AG04449 (cell line): ENCODE measurements around the gene PLA2G12B.

Experiments
- CTCF ChIA-PET: fragments of 350-600 bp; formaldehyde crosslinking; extraction: SDS; loops from one replicate; lab custom pipeline; 2021; ENCODE audit warnings: antibody characterized with exemption; lab: Yijun Ruan, JAX
- POLR2A ChIA-PET: fragments of 400-600, 350-600 bp; formaldehyde crosslinking; extraction: SDS; loops from one replicate; lab custom pipeline; 2020; ENCODE audit warnings: antibody characterized with exemption, inconsistent platforms; lab: Yijun Ruan, JAX
- DNase-seq: peaks from one replicate; pipeline ENCODE4 v3.0.0-alpha.2; 2010; ENCODE audit warnings: low read depth, low spot score
- H3K4me3 ChIP-seq: 2 replicates; pipeline ENCODE4 v1.5.1; 2011; ENCODE audit warnings: low read depth, mild to moderate bottlenecking, control low read depth, low read length
- CTCF ChIP-seq: IDR thresholded peaks from one replicate; pipeline ENCODE4 v1.5.1; 2011; ENCODE audit warnings: mild to moderate bottlenecking, moderate library complexity, low read length, control low read depth, inconsistent platforms; ENCODE audit not compliant: insufficient read depth; ENCODE audit errors: missing control alignments

The PLA2G12B gene

DNA sequence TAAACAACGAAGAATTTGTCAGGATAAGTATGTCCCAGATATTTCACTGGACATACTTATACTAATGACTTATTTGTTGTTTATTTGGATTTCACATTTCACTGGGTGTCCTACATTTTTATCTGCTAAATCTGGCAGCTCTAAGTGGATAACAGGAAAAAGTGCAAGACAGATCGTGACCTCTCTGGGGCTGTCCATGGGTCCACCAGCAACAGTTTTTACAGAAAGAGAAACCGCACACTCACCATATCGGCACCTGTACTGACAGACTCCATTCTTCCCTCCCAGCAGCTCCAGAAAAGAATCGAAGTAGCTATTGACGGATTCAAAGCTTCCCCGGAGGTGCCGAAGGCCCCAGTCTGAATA, 393 bp downstream of the PLA2G12B start:
- POLR2A ChIA-PET, result no interaction called here

DNA sequence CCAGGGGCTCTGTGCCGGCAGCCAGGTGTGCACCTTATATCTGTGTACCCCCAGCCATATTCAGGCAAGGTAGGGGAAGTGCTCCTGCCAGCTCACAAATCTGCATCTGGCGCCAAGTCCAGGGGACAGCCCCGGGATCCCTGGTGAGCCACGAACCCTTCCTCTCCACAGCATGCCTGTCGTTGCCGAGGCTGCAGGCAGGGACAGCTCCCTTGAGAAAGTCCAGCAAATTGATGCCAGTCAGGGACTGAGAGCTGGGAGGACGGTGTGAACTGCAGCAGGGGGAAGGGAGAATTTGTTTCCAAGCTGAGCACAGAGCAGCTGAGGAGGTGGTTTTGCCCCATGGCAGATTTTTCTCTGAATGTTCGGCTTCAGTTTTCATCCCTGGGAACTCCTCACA, 919 bp downstream of the PLA2G12B start:
- DNase-seq, result no peak
- CTCF ChIA-PET, result no interaction called here
- no peak for TF ChIP-seq CTCF
- no peak overlapping the region for H3K4me3 ChIP-seq
- POLR2A ChIA-PET, result no interaction called here

More for the DNA sequence above, 393 bp downstream of the PLA2G12B start:
- DNase-seq, result no peak
- H3K4me3 ChIP-seq, result no peak overlapping the region
- no peak for TF ChIP-seq CTCF
- CTCF ChIA-PET, result no interaction called here

GRCh38 chr10:72952642-72953158, 1.9 kb downstream of the PLA2G12B start:
- H3K4me3 ChIP-seq, result no peak overlapping the region
- ChIA-PET CTCF (no interaction called here), POLR2A (no interaction called here)
- DNase-seq, result no peak
- TF ChIP-seq CTCF, result no peak

DNA sequence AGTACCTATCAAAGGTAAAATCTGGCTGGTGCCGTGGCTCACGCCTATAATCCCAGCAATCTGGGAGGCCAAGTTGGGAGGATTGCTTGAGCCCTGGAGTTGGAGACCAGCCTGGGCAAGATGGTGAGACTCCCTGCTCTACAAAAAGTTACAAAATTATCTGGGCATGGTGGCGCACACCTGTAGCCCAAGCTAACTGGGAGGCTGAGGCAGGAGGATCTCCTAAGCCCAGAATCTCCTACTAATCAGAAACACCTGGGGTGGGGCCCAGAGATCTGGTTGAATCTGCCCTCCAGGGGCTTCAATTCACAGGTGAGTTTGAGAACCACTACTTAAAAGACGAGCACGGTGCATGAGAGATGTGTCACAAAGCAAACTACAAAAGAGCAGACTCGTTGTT, 2.4 kb downstream of the PLA2G12B start:
- DNase-seq, result no peak
- POLR2A ChIA-PET, result no interaction called here
- CTCF ChIA-PET, result no interaction called here
- no peak for TF ChIP-seq CTCF
- no peak overlapping the region for H3K4me3 ChIP-seq

GRCh38 chr10:72951760-72952159, 2.8 kb downstream of the PLA2G12B start:
- no peak for TF ChIP-seq CTCF
- no peak overlapping the region for H3K4me3 ChIP-seq
- POLR2A ChIA-PET, result no interaction called here
- CTCF ChIA-PET, result no interaction called here
- DNase-seq, result no peak

DNA sequence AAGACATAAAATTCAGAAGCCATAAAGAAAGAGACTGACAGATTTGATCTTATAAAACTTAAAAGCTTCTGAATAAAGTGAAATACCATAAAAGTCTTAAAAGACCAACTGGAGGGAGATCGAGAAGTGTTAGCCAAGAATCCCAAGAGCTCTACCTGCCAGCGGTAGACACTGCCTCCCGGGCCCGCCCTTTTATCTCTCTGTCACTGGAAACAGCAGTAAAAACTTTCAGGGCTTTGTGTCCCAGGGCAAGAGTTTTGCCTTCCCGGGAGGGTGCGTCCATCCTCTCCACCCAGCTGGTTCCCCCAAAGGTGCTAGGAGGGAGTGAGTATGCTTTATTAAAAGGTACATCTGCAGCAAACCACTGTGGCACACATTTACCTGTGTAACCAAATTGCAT, 5.8 kb downstream of the PLA2G12B start:
- DNase-seq, result no peak
- ChIA-PET POLR2A (interaction anchor here (0.6 kb wide), 1 partner anchor 10 kb away, joined by 3 read pairs; no protein-coding TSS in a partner anchor), CTCF (no interaction called here)
- TF ChIP-seq CTCF, result no peak
- no peak overlapping the region for H3K4me3 ChIP-seq
